ENCODE data around the gene P3H1. TPM values are rescaled to one million over a fixed set of nuclear protein-coding genes. Genes with fewer than 3 reads are reported as not detected.

The P3H1 gene
- total and polyA plus RNA-seq, 2 experiments from 2014 or later = 51.1 to 75.1 TPM

DNA sequence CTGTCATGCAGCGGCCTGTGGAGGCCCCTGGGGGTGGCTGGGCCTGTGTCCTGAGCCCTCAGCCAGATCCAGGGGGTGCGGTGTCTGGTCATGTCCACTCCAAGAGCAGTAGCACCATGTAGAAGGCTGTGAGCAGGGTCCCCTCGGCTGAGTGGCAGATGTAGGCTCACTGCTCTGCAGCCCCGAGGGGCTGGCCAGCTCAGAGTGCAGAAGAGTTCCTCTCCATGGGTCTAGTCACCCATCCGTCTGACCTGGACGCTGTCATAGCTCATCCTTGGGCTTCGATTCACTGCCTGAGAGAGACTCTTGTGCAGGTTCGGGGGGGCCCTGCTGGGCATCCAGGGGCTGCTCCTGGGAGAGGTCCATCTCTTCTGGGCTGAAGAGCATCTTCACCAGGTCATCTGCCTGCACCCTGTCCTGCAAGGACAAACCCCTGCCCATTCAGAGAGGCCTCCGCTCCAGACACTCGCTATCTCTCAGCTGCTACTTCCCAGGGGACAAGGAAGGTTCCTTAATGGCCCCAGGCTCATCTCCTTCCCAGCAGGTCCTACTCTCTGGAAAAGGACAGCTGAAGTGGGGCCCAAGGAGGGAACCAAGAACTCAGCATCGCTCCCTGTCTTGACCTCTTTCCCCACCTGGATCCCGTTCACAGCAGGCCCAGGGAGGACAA, 20.3 kb downstream of the P3H1 start:
- Histone ChIP-seq H3K27me3 (ENCODE audit: insufficient read depth) (no peaks in the 10 kb centered on the region), H3K4me3 (no peak overlapping the region), H2AFZ (no peak overlapping the region), H3K36me3 (ENCODE audit: insufficient read depth) (peaks cover 9% of the 10 kb centered on the region), H3K9me2 (ENCODE audit: insufficient read depth) (no peaks in the 10 kb centered on the region), H3F3A (replicated peaks; ENCODE audit: low read depth) (0 out of 2 replicates have a peak, but pooled peaks cover 3% of the 10 kb centered on the region), H4K20me1 (replicated peaks; ENCODE audit: insufficient read depth) (no peaks in the 10 kb centered on the region), H3K4me2 (no peak overlapping the region), H3K4me1 (ENCODE audit: insufficient read depth) (peaks cover 7% of the 10 kb centered on the region), H3K79me2 (replicated peaks; ENCODE audit: insufficient read depth) (no peaks in the 10 kb centered on the region), H3K27ac (ENCODE audit: low read depth) (no peak overlapping the region)
- Mint-ChIP-seq H3K27me3 (ENCODE audit: insufficient read depth, low read depth, poor library complexity) (peaks cover 24% of the 10 kb centered on the region), H3K4me3 (no peak overlapping the region), H3K36me3 (ENCODE audit: low read depth) (peaks cover 36% of the 10 kb centered on the region), H3K9me3 (peaks cover 8% of the 10 kb centered on the region), H3K27ac (no peak overlapping the region), H3K4me1 (peaks cover 19% of the 10 kb centered on the region)
- DNase-seq (ENCODE audit: low spot score) = no peak
- no peak for ATAC-seq
- TF ChIP-seq, protein P1, sequence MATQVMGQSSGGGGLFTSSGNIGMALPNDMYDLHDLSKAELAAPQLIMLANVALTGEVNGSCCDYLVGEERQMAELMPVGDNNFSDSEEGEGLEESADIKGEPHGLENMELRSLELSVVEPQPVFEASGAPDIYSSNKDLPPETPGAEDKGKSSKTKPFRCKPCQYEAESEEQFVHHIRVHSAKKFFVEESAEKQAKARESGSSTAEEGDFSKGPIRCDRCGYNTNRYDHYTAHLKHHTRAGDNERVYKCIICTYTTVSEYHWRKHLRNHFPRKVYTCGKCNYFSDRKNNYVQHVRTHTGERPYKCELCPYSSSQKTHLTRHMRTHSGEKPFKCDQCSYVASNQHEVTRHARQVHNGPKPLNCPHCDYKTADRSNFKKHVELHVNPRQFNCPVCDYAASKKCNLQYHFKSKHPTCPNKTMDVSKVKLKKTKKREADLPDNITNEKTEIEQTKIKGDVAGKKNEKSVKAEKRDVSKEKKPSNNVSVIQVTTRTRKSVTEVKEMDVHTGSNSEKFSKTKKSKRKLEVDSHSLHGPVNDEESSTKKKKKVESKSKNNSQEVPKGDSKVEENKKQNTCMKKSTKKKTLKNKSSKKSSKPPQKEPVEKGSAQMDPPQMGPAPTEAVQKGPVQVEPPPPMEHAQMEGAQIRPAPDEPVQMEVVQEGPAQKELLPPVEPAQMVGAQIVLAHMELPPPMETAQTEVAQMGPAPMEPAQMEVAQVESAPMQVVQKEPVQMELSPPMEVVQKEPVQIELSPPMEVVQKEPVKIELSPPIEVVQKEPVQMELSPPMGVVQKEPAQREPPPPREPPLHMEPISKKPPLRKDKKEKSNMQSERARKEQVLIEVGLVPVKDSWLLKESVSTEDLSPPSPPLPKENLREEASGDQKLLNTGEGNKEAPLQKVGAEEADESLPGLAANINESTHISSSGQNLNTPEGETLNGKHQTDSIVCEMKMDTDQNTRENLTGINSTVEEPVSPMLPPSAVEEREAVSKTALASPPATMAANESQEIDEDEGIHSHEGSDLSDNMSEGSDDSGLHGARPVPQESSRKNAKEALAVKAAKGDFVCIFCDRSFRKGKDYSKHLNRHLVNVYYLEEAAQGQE (IDR thresholded peaks at IDR 0.05; ENCODE audit: unreplicated experiment) = no peak
- TF ChIP-seq CREB1 (CRISPR knock-in tag; IDR thresholded peaks at IDR 0.05; ENCODE audit: low read depth) (no peak), EZH2phosphoT487 (IDR thresholded peaks at IDR 0.05; ENCODE audit: unreplicated experiment) (no peak), EZH2 (IDR thresholded peaks at IDR 0.05; ENCODE audit: low read depth, unreplicated experiment) (no peak), POLR2AphosphoS5 (IDR thresholded peaks at IDR 0.05; ENCODE audit: low read depth) (no peak), JUNB (IDR thresholded peaks at IDR 0.05; ENCODE audit: unreplicated experiment) (no peak), STAT1 (IDR thresholded peaks at IDR 0.05; ENCODE audit: unreplicated experiment) (no peak), ZNF114 (CRISPR knock-in tag; IDR thresholded peaks at IDR 0.05) (no peak), NANOG (IDR thresholded peaks at IDR 0.05; ENCODE audit: borderline replicate concordance) (no peak), ZNF331 (CRISPR knock-in tag; IDR thresholded peaks at IDR 0.05; ENCODE audit: low read depth) (no peak)
- TF ChIP-seq, protein P2, sequence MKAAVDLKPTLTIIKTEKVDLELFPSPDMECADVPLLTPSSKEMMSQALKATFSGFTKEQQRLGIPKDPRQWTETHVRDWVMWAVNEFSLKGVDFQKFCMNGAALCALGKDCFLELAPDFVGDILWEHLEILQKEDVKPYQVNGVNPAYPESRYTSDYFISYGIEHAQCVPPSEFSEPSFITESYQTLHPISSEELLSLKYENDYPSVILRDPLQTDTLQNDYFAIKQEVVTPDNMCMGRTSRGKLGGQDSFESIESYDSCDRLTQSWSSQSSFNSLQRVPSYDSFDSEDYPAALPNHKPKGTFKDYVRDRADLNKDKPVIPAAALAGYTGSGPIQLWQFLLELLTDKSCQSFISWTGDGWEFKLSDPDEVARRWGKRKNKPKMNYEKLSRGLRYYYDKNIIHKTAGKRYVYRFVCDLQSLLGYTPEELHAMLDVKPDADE (IDR thresholded peaks at IDR 0.05) = no peak
- TF ChIP-seq, protein P3, sequence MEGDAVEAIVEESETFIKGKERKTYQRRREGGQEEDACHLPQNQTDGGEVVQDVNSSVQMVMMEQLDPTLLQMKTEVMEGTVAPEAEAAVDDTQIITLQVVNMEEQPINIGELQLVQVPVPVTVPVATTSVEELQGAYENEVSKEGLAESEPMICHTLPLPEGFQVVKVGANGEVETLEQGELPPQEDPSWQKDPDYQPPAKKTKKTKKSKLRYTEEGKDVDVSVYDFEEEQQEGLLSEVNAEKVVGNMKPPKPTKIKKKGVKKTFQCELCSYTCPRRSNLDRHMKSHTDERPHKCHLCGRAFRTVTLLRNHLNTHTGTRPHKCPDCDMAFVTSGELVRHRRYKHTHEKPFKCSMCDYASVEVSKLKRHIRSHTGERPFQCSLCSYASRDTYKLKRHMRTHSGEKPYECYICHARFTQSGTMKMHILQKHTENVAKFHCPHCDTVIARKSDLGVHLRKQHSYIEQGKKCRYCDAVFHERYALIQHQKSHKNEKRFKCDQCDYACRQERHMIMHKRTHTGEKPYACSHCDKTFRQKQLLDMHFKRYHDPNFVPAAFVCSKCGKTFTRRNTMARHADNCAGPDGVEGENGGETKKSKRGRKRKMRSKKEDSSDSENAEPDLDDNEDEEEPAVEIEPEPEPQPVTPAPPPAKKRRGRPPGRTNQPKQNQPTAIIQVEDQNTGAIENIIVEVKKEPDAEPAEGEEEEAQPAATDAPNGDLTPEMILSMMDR (conservative IDR thresholded peaks at IDR 0.05; ENCODE audit: low read depth in 2 of 2) = no peak
- TF ChIP-seq, protein P4, sequence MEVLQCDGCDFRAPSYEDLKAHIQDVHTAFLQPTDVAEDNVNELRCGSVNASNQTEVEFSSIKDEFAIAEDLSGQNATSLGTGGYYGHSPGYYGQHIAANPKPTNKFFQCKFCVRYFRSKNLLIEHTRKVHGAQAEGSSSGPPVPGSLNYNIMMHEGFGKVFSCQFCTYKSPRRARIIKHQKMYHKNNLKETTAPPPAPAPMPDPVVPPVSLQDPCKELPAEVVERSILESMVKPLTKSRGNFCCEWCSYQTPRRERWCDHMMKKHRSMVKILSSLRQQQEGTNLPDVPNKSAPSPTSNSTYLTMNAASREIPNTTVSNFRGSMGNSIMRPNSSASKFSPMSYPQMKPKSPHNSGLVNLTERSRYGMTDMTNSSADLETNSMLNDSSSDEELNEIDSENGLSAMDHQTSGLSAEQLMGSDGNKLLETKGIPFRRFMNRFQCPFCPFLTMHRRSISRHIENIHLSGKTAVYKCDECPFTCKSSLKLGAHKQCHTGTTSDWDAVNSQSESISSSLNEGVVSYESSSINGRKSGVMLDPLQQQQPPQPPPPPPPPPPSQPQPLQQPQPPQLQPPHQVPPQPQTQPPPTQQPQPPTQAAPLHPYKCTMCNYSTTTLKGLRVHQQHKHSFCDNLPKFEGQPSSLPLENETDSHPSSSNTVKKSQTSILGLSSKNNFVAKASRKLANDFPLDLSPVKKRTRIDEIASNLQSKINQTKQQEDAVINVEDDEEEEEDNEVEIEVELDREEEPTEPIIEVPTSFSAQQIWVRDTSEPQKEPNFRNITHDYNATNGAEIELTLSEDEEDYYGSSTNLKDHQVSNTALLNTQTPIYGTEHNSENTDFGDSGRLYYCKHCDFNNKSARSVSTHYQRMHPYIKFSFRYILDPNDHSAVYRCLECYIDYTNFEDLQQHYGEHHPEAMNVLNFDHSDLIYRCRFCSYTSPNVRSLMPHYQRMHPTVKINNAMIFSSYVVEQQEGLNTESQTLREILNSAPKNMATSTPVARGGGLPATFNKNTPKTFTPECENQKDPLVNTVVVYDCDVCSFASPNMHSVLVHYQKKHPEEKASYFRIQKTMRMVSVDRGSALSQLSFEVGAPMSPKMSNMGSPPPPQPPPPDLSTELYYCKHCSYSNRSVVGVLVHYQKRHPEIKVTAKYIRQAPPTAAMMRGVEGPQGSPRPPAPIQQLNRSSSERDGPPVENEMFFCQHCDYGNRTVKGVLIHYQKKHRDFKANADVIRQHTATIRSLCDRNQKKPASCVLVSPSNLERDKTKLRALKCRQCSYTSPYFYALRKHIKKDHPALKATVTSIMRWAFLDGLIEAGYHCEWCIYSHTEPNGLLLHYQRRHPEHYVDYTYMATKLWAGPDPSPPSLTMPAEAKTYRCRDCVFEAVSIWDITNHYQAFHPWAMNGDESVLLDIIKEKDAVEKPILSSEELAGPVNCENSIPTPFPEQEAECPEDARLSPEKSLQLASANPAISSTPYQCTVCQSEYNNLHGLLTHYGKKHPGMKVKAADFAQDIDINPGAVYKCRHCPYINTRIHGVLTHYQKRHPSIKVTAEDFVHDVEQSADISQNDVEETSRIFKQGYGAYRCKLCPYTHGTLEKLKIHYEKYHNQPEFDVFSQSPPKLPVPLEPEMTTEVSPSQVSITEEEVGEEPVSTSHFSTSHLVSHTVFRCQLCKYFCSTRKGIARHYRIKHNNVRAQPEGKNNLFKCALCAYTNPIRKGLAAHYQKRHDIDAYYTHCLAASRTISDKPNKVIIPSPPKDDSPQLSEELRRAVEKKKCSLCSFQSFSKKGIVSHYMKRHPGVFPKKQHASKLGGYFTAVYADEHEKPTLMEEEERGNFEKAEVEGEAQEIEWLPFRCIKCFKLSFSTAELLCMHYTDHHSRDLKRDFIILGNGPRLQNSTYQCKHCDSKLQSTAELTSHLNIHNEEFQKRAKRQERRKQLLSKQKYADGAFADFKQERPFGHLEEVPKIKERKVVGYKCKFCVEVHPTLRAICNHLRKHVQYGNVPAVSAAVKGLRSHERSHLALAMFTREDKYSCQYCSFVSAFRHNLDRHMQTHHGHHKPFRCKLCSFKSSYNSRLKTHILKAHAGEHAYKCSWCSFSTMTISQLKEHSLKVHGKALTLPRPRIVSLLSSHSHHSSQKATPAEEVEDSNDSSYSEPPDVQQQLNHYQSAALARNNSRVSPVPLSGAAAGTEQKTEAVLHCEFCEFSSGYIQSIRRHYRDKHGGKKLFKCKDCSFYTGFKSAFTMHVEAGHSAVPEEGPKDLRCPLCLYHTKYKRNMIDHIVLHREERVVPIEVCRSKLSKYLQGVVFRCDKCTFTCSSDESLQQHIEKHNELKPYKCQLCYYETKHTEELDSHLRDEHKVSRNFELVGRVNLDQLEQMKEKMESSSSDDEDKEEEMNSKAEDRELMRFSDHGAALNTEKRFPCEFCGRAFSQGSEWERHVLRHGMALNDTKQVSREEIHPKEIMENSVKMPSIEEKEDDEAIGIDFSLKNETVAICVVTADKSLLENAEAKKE (CRISPR knock-in tag; IDR thresholded peaks at IDR 0.05) = no peak
